ENCODE measurements around the gene HAUS5. TPM values are rescaled to one million over a fixed set of nuclear protein-coding genes. Genes with fewer than 3 reads are reported as not detected.

HAUS5 gene
- total and polyA plus RNA-seq, 2 donors (not counting 1 experiment from before 2014, with no cell fraction given), result 32.2 to 42.8 TPM

- TF ChIP-seq CTCF (IDR thresholded peaks at IDR 0.05) (no peak), EZH2 (IDR thresholded peaks at IDR 0.05; ENCODE audit: borderline replicate concordance, insufficient read depth, low read depth, low read length, poor library complexity, severe bottlenecking) (no peak)
- 95% methylated on average over 5 of the region's 7 CpGs for WGBS (ENCODE audit: insufficient coverage)
- Mint-ChIP-seq H3K4me1 (peaks cover 51% of the 10 kb centered on the region), H3K27ac (no peak overlapping the region), H3K9me3 (ENCODE audit: insufficient read depth) (no peaks in the 10 kb centered on the region), H3K27me3 (no peaks in the 10 kb centered on the region), H3K4me3 (peak overlapping the region; percentile 94)
- Histone ChIP-seq H3K4me1 (ENCODE audit: control insufficient read depth in 2 of 2, insufficient read depth in 2 of 2, low read length in 2 of 2) (peaks cover 27 to 64% of the 10 kb centered on the region in 2 donors), H3K79me2 (ENCODE audit: control insufficient read depth, insufficient read depth, low read length) (peaks cover 35% of the 10 kb centered on the region), H3K36me3 (replicated peaks in 1 of 2; ENCODE audit: control extremely low read depth in 1 of 2, control insufficient read depth in 1 of 2, extremely low read depth in 1 of 2, insufficient read depth in 2 of 2, low read length in 1 of 2) (peaks cover 0 to 4% of the 10 kb centered on the region in 2 experiments), H3K4me2 (replicated peaks; ENCODE audit: low read depth, low read length, poor library complexity, severe bottlenecking) (no peak overlapping the region), H3K27me3 (replicated peaks in 1 of 4; ENCODE audit: control extremely low read depth in 1 of 4, control insufficient read depth in 3 of 4, insufficient read depth in 4 of 4, low read length in 3 of 4) (no peaks in the 10 kb centered on the region), H3K27ac (ENCODE audit: low read length in 2 of 2) (no peak overlapping the region), H2AFZ (ENCODE audit: insufficient read depth, low read depth, low read length, poor library complexity, severe bottlenecking) (no peak overlapping the region), H3K4me3 (ENCODE audit: control extremely low read depth in 1 of 5, extremely low read depth in 1 of 5, insufficient read depth in 1 of 5, low read depth in 2 of 5, low read length in 4 of 5) (no peak overlapping the region), H4K20me1 (ENCODE audit: control insufficient read depth, insufficient read depth, low read length, poor library complexity, severe bottlenecking) (peaks cover 10% of the 10 kb centered on the region), H3K9me3 (ENCODE audit: control extremely low read depth in 1 of 3, control insufficient read depth in 2 of 3, insufficient read depth in 1 of 3, low read length in 2 of 3) (peaks cover 0 to 5% (median 0%) of the 10 kb centered on the region in 3 donors), H3K9ac (ENCODE audit: low read length) (no peak overlapping the region)
- CTCF ChIA-PET, result interaction anchor here (1.2 kb wide), 1 partner anchor 136 kb away, joined by 3 read pairs; no protein-coding TSS in a partner anchor
- POLR2A ChIA-PET, result no interaction called here
- intact Hi-C loops (cut with micrococcal nuclease), result loop anchor here (2.0 to 10.0 kb wide), 3 partner anchors 95 to 1949 kb away; partner anchors contain the start of genes OVOL3, POLR2I, TBCB and ZNF540
- DNase-seq, result no peak
- no peak for ATAC-seq (ENCODE audit: low read depth)
These were observed 33.4 kb downstream of the HAUS5 start for GRCh38 chr19:35645680-35646511.

Measured in B cell (primary cell).